ENCODE measurements around the gene PRXL2B.

Gene PRXL2B

GRCh38 chr1:2628933-2629626 is 42.5 kb downstream of the PRXL2B start:
- DNase-seq (ENCODE audit: low read depth), result no peak
- no peak for TF ChIP-seq MYC (IDR thresholded peaks at IDR 0.05; ENCODE audit: low read depth, low read length)
- TF ChIP-seq POLR2A (IDR thresholded peaks at IDR 0.05; ENCODE audit: extremely low read depth, insufficient read length), result no peak
- no peak for TF ChIP-seq MAX (IDR thresholded peaks at IDR 0.05; ENCODE audit: low read depth, low read length)
- TF ChIP-seq CTCF (IDR thresholded peaks at IDR 0.05; ENCODE audit: low read depth, low read length), result no peak
- H3K4me3 ChIP-seq (ENCODE audit: low read depth, low read length), result no peak overlapping the region

GRCh38 chr1:2629627-2630497 is 43.3 kb downstream of the PRXL2B start:
- DNase-seq (ENCODE audit: low read depth), result no peak
- TF ChIP-seq POLR2A (IDR thresholded peaks at IDR 0.05; ENCODE audit: extremely low read depth, insufficient read length), result no peak
- TF ChIP-seq MAX (IDR thresholded peaks at IDR 0.05; ENCODE audit: low read depth, low read length), result no peak
- TF ChIP-seq CTCF (IDR thresholded peaks at IDR 0.05; ENCODE audit: low read depth, low read length), result no peak
- TF ChIP-seq MYC (IDR thresholded peaks at IDR 0.05; ENCODE audit: low read depth, low read length), result no peak
- no peak overlapping the region for H3K4me3 ChIP-seq (ENCODE audit: low read depth, low read length)

- H3K4me3 ChIP-seq (ENCODE audit: low read depth, low read length), result no peak overlapping the region
- no peak for TF ChIP-seq MAX (IDR thresholded peaks at IDR 0.05; ENCODE audit: low read depth, low read length)
- TF ChIP-seq POLR2A (IDR thresholded peaks at IDR 0.05; ENCODE audit: extremely low read depth, insufficient read length), result no peak
- no peak for TF ChIP-seq MYC (IDR thresholded peaks at IDR 0.05; ENCODE audit: low read depth, low read length)
- no peak for TF ChIP-seq CTCF (IDR thresholded peaks at IDR 0.05; ENCODE audit: low read depth, low read length)
- DNase-seq (ENCODE audit: low read depth), result no peak
These were observed 44.0 kb downstream of the PRXL2B start for GRCh38 chr1:2630498-2631135.

- no peak overlapping the region for H3K4me3 ChIP-seq (ENCODE audit: low read depth, low read length)
- TF ChIP-seq MAX (IDR thresholded peaks at IDR 0.05; ENCODE audit: low read depth, low read length) (no peak), MYC (IDR thresholded peaks at IDR 0.05; ENCODE audit: low read depth, low read length) (no peak), CTCF (IDR thresholded peaks at IDR 0.05; ENCODE audit: low read depth, low read length) (no peak), POLR2A (IDR thresholded peaks at IDR 0.05; ENCODE audit: extremely low read depth, insufficient read length) (no peak)
- DNase-seq (ENCODE audit: low read depth), result no peak
These were observed 44.8 kb downstream of the PRXL2B start for GRCh38 chr1:2631136-2632050.

GRCh38 chr1:2632051-2632430 is 45.5 kb downstream of the PRXL2B start:
- no peak for DNase-seq (ENCODE audit: low read depth)
- H3K4me3 ChIP-seq (ENCODE audit: low read depth, low read length), result no peak overlapping the region
- TF ChIP-seq MYC (IDR thresholded peaks at IDR 0.05; ENCODE audit: low read depth, low read length) (no peak), POLR2A (IDR thresholded peaks at IDR 0.05; ENCODE audit: extremely low read depth, insufficient read length) (no peak), CTCF (IDR thresholded peaks at IDR 0.05; ENCODE audit: low read depth, low read length) (no peak), MAX (IDR thresholded peaks at IDR 0.05; ENCODE audit: low read depth, low read length) (no peak)
